ENCODE measurements around the gene CCDC60. TPM values are rescaled to one million over a fixed set of nuclear protein-coding genes. Genes with fewer than 3 reads are reported as not detected.

The CCDC60 gene
- total RNA-seq, 1 donor from 2014 or later, result not detected

DNA sequence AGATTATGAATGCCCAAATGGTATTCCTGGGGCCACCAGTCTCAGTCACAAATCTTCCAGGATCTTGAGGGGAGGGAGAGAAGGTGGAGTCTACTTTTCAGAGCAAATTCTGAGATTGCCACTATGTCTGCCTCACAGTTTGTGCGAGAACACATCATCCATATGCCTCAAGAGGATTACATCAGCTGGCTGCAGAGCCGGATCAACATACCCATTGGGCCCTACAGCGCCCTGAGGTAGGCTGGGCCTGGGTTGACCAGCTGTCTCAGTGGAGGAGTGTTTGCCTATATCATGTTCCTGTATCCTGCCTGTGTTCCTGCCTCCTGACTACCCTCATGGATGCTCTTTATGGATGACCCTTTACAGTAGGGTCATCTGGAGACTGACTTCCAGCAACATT lies 205.9 kb downstream of the CCDC60 start:
- no peak for DNase-seq (ENCODE audit: low read depth)

DNA sequence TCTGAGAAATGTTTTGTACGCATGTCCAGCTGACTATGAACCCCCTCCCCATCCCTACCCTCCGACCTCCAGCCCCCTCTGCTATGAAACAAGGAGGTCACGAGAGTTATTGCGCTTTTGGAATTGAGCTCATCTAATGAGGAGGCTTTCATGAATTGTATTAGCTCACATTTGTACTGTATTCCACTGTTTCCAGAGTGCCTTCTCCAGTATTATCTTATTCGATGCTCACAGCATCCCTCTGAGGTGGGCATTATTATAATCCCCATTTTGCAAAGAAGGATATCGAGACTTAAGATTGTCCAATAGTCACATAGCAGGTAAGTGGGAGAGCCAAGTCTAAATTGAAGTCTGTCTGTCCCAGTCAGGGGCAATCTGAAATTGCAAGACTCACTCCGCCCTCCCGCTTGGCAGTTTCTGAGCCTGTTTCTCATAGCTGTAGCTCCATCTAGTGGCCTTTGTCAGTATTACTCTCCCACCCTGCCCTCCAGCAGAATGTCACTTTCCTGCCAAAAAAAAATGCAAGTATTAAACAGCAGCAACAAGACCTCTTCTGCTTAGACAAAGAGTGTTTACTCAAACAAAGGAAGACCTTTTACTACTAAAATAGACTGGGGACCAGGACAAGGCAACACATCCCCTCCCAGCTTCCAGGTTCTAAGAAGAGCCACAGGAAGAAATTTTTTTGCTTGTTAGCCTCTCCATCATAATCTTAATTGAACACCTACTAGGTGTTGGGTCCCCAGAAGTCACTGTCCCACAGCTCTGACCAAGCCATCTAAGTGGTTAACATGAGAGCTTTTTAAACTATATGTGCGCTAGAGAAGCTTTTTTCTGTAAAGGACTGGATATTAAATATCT lies 210.5 kb downstream of the CCDC60 start:
- DNase-seq (ENCODE audit: low read depth), result peak; percentile 67

DNA sequence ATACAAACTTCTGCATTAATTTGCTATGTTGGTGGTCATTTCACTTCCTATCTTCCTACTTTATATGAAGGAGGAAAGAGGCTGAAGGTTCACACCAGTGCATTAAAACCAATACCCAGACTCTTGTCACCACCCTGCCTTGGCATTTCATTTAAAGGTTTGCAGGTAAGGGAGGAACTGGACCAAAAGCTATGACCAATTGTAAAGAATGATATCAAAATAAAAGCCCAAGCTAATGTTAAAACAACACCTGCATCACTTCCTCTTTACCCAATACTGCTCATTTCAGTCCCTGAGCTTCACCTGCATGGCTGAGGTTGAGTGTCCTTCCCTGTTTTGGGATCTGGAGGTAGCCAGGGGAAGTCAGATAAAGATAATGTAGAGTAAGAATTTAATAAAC lies 211.8 kb downstream of the CCDC60 start:
- DNase-seq (ENCODE audit: low read depth), result no peak

DNA sequence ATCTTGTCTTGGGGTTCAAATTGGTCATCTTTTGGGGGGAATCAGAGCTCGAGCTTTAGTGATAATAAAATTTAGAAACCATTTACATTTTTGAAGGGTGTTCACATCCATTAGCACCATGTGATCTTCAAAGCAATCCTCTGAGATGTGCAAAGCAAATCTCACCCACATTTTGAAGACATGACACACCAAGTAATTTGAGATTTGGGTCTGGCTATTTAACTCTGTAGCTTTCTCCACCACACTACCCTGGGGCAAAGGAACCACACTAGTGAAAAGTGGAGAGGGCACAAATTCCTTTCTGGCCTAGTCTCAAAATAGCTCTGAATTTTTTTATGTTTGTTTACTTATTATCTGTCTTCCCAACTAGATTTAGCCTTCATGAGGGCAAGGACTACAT lies 212.5 kb downstream of the CCDC60 start:
- no peak for DNase-seq (ENCODE audit: low read depth)

DNA sequence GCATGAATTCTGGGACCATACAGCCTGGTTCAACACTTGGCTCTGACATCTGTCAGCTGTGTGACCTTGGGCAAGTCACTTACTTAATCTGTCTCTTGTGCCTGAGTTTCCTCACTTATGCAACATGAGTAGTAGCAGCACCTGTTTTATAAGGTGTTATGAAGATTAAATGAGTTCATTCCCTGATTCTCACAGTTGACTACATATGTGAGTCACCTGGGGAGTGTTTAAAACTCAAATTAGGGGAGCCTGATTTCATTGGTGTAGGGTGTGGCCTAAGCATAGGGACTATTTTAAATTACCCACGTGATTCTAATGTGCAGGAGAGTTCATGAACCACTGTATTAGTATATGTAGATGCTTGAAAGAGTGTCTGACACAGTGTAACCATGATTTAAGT lies 222.3 kb downstream of the CCDC60 start:
- no peak for DNase-seq (ENCODE audit: low read depth)

DNA sequence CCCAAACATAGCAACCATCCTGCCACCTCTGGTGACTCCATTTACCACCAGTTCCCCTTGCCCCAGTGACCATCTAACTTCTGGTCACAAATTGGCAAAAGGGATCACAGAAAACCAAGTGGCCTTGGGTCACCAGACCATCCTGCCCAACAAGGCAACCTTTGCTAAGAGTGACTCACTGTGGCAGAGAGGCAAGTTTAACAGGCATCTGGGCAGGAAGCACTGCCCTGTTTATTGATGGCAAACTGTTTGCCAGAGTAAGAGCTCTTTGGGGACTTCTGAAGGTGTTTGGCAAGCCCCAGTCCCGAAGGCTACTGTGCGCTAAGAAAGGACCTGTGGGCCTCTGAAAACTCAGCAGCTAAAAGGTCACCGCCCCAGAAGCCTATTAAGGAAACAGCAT lies 230.9 kb downstream of the CCDC60 start:
- no peak for DNase-seq (ENCODE audit: low read depth)

DNA sequence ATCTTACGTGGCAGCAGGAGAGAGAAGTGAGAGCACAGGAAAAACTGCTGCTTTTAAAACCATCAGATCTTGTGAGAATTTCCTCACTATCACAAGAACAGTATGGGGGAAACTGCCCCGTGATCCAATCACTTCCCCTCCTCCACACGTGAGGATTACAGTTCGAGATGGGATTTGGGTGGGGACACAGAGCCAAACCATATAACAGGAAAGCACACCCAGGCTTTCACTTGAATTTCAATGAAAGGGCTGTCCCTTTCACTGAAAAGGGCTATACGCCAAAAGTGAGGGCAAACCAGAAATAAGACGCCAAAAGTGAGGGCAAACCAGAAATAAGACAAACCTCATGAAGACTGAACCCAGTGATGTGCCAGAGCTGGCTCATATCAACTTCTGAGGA lies 236.2 kb downstream of the CCDC60 start:
- DNase-seq (ENCODE audit: low read depth), result no peak

DNA sequence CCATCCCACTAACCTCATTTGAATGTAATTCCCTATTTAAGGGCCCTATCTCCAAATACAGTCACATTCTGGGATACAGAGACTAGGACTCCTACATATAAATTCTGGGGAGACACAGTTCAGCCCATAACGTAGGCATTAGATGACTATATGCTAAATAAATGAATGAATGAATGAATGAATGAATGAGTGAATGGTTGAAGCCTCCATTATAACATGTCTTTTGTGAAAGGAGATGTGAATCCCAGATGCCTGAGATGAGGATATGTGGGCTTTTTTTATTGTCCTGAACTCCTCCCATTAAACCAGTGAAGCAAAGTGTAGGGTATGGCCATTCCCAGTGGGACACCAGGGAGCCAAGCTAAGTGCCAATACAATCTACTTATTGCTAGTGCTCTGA lies 238.6 kb downstream of the CCDC60 start:
- DNase-seq (ENCODE audit: low read depth), result no peak

DNA sequence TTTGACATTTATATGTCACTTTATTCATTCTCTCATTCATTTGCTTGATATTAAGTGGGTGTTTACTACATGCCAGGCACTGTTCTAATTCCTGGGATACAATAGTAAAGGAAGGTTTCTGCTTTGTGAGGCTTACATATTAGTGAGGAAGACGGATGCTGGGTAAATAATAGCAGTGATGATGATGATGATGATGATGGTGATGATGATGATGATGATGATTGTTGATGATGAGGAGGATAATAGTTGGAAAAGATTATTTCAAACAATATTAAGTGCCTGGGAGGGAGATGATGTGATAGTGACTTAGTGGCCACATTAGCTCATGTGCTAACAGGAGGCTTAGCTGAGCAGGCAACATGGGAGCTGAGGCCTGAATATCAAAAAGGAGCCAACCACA lies 239.7 kb downstream of the CCDC60 start:
- DNase-seq (ENCODE audit: low read depth), result no peak

DNA sequence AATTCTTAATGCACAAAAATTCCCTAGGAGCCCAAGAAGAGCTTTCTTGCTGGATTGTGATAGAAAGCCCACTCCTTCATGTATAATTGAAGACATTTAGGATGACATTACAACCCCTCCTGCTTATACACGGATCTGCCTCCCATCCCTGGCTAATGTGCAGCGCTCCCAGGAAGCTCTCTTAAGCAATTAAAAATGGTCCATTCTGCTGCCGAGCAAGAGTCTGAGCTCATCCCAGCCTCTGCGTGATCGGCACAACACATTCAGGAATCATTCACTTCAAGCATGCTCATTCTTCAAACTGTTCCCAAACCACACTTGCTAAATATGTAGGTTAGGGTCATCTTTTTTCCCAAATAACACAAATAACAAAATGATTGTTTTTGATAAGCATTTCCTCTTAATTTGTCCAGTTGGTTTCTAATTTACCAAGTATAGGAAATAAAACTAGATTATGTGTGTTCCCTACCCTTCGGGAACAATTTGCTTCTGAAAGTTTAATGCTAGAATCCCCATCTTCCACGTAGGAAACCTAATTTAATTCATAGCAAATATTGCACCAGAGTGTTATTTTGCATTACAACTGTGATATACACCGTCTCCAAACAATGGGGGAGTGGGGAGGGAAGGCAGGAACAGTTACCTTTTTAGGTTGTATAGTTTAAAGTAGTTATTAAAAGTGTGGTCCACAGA lies 241.7 kb downstream of the CCDC60 start:
- DNase-seq (ENCODE audit: low read depth), result no peak

DNA sequence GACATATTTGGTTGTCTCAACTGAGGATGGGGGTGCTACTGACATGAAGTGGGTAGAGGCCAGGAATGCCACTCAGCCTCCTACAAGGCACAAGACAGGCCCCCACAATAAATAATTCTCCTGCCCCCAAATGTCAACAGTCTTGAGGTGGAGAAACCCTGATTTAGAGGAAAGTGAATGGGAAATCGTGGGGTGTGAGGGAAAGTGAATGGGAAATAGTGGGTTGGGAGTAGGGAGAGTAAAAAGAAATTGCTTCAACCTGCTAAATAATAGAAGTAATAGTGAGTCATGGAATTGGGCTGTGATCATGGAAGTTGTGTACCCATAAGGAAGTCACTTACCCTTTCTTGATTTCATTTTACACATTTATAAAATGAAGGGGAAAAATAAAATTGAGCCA lies 242.4 kb downstream of the CCDC60 start:
- DNase-seq (ENCODE audit: low read depth), result no peak

DNA sequence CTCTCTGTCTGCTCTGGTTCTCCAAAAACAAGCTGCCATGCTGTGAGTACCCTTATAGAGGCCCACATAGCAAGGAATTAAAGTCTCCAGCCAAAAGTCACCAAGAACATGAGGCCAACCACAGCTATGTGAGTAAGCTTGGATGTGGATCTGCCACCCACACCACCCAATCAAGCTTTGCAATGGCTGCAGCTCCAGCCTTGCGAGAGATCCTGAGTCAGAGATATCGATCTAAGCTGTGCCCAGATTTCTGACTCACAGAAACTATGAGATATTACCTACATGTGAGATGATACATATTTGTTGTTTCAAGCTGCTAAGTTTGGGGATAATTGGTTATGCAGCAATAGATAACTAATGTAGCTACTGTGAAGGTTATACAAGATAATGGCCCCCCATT lies 243.6 kb downstream of the CCDC60 start:
- peak; percentile 49 for DNase-seq (ENCODE audit: low read depth)

DNA sequence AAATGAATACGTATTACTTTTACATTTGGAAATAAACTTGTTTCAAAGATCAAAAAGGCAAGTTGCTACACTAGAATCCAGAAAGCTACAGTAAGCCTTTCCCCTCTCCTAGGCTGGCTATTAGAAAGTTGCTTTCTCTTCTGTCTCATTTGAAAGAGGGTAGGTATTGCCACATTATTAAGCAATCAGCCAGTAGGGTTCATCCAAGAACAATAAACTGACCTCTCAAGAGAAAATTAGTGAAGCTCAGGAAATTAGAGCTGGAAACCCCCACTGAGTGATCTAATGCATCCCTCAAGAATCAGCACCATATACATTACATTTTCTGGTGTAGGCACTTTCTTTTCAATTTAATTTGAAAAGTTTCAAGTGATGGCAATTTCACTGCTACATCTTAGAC lies 254.6 kb downstream of the CCDC60 start:
- DNase-seq (ENCODE audit: low read depth), result peak; percentile 87

DNA sequence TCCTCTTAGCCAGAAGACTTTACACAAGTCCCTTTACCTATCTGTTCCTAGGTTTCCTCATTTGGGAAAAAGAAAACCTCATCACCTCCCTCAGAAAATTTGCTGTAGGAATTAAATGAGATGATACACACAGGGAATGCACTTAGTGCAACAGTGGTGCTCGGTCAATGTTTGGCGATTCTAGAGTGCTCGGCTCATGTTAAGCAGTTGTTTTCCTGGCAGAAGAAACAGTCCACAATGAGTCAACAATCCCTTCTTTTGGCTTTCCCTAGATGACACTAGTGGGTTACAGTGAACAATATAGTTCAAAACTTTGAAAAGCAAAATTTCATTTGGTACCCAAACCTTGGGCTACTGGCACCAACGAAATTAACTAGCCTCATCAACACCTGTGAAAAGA lies 255.1 kb downstream of the CCDC60 start:
- no peak for DNase-seq (ENCODE audit: low read depth)

Other genes starting within 250 kb of the CCDC60 start
- 62.0 and 125 TPM in 2 replicates for gene HSPB8, start 155.8 kb upstream of the CCDC60 start, total RNA-seq

Measured in renal cortical epithelial cell (primary cell).